ENCODE results near the gene ARID5B. TPM values are rescaled to one million over a fixed set of nuclear protein-coding genes. Genes with fewer than 3 reads are reported as not detected.

ARID5B gene
- total and polyA plus RNA-seq, 2 donors (not counting 1 experiment from before 2014, with no cell fraction given) = 118 to 145 TPM

DNA sequence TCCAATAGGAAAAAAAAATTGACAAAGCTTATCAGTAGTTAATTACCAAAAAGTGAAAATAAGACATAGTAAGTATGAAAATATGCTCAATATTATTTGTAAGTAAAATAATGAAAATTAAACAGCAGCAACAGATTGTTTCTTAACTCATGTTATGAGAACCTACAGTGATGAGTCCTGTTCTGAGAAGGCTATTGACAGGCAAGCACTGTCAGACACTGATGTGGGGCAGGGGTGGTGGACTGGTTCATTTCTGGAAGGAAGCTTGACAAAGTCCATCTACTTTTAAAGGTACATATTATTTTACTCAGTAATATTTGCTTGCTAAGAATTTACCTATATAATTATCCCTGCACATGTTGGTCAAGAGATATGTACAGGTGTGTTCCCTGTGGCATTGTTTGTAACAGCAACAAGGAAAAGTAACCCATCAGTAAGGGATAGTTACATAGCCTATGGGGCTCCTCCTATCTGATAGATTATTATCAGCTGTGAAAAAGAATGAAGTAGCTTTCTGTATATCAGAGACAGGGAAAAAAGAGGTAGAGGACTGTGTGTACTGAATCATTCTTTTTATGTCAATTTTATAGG is 205.5 kb downstream of the ARID5B start:
- H3K4me2 ChIP-seq (ENCODE audit: extremely low read depth, insufficient read depth, low read length) = no peak overlapping the region
- H3K36me3 ChIP-seq (ENCODE audit: control insufficient read depth, insufficient read depth, low read length) = no peaks in the 10 kb centered on the region
- H3K79me2 ChIP-seq (ENCODE audit: control insufficient read depth, insufficient read depth, low read length) = no peaks in the 10 kb centered on the region
- H3K4me1 ChIP-seq (ENCODE audit: control insufficient read depth, extremely low read depth, insufficient read depth, low read length) = no peaks in the 10 kb centered on the region
- H3K27me3 ChIP-seq (ENCODE audit: control insufficient read depth, insufficient read depth, low read length) = no peaks in the 10 kb centered on the region
- no peaks in the 10 kb centered on the region for H4K20me1 ChIP-seq (ENCODE audit: control insufficient read depth, extremely low read depth, insufficient read depth, low read length)
- TF ChIP-seq, protein P1, sequence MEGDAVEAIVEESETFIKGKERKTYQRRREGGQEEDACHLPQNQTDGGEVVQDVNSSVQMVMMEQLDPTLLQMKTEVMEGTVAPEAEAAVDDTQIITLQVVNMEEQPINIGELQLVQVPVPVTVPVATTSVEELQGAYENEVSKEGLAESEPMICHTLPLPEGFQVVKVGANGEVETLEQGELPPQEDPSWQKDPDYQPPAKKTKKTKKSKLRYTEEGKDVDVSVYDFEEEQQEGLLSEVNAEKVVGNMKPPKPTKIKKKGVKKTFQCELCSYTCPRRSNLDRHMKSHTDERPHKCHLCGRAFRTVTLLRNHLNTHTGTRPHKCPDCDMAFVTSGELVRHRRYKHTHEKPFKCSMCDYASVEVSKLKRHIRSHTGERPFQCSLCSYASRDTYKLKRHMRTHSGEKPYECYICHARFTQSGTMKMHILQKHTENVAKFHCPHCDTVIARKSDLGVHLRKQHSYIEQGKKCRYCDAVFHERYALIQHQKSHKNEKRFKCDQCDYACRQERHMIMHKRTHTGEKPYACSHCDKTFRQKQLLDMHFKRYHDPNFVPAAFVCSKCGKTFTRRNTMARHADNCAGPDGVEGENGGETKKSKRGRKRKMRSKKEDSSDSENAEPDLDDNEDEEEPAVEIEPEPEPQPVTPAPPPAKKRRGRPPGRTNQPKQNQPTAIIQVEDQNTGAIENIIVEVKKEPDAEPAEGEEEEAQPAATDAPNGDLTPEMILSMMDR (conservative IDR thresholded peaks at IDR 0.05 in 1 of 2, IDR thresholded peaks at IDR 0.05 in 1 of 2; ENCODE audit: low read depth in 1 of 2, low read length in 2 of 2) = no peak
- no peak for TF ChIP-seq EZH2 (IDR thresholded peaks at IDR 0.05; ENCODE audit: low read length, missing control alignments)
- no peak overlapping the region for H3K9ac ChIP-seq (ENCODE audit: insufficient read depth, low read length)
- no peak overlapping the region for H3K4me3 ChIP-seq (replicated peaks in 1 of 4; ENCODE audit: control extremely low read depth in 1 of 4, insufficient read depth in 1 of 4, low read depth in 3 of 4, low read length in 4 of 4)
- H3K27ac ChIP-seq (ENCODE audit: insufficient read depth, low read length) = no peak overlapping the region
- no peak for DNase-seq (ENCODE audit: low read depth in 2 of 2)
- no peak overlapping the region for H2AFZ ChIP-seq (ENCODE audit: low read length)
- H3K9me3 ChIP-seq (ENCODE audit: control insufficient read depth, insufficient read depth, low read depth, low read length) = no peaks in the 10 kb centered on the region

DNA sequence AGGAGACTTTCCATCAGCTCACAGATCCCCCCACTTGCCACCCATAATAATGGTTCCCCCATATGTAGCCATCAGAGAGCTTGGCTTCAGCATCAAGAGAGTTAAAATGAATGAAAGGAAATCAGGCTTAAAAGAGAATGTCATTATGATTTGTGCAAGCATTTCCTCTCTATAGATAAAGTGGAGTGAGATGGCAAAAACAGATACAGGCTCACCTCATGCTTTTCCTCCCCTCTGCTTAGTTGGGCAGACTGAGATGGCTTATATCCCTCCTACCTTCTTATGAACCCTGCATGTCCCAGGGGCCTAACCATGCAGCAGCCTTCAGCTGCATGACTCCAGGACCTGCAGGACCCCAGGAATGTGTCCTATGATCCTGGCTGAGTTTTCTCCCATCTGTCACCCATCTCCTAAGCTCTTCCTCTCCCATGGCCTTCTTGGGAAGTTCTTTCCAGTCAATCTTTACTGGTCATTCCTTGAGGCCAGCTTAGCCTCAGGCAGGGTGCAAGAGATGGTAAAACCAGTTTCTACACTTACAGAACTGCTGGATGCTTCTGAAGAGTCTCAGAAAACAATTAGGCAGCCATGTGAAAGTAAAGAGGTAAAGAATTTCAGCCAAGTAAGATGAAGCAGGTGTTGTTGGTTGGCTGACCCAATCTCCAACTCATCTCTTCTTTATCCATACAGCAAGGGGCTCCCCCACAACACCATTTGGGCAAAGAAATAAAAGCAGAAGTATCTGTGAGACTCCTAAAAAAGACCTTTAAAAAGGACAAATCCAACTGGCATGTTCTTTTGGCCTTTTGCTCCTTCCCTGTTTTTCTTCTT is 207.5 kb downstream of the ARID5B start:
- H3K4me2 ChIP-seq (ENCODE audit: extremely low read depth, insufficient read depth, low read length) = no peak overlapping the region
- H3K4me3 ChIP-seq (replicated peaks in 1 of 4; ENCODE audit: control extremely low read depth in 1 of 4, insufficient read depth in 1 of 4, low read depth in 3 of 4, low read length in 4 of 4) = no peak overlapping the region
- no peaks in the 10 kb centered on the region for H3K9me3 ChIP-seq (ENCODE audit: control insufficient read depth, insufficient read depth, low read depth, low read length)
- DNase-seq (ENCODE audit: low read depth in 2 of 2) = no peak
- H4K20me1 ChIP-seq (ENCODE audit: control insufficient read depth, extremely low read depth, insufficient read depth, low read length) = no peaks in the 10 kb centered on the region
- H3K9ac ChIP-seq (ENCODE audit: insufficient read depth, low read length) = no peak overlapping the region
- H3K79me2 ChIP-seq (ENCODE audit: control insufficient read depth, insufficient read depth, low read length) = no peaks in the 10 kb centered on the region
- H3K27me3 ChIP-seq (ENCODE audit: control insufficient read depth, insufficient read depth, low read length) = no peaks in the 10 kb centered on the region
- no peak overlapping the region for H3K27ac ChIP-seq (ENCODE audit: insufficient read depth, low read length)
- no peak for TF ChIP-seq EZH2 (IDR thresholded peaks at IDR 0.05; ENCODE audit: low read length, missing control alignments)
- TF ChIP-seq, protein P1 (conservative IDR thresholded peaks at IDR 0.05 in 1 of 2, IDR thresholded peaks at IDR 0.05 in 1 of 2; ENCODE audit: low read depth in 1 of 2, low read length in 2 of 2) = no peak
- H2AFZ ChIP-seq (ENCODE audit: low read length) = no peak overlapping the region
- no peaks in the 10 kb centered on the region for H3K36me3 ChIP-seq (ENCODE audit: control insufficient read depth, insufficient read depth, low read length)
- H3K4me1 ChIP-seq (ENCODE audit: control insufficient read depth, extremely low read depth, insufficient read depth, low read length) = no peaks in the 10 kb centered on the region

DNA sequence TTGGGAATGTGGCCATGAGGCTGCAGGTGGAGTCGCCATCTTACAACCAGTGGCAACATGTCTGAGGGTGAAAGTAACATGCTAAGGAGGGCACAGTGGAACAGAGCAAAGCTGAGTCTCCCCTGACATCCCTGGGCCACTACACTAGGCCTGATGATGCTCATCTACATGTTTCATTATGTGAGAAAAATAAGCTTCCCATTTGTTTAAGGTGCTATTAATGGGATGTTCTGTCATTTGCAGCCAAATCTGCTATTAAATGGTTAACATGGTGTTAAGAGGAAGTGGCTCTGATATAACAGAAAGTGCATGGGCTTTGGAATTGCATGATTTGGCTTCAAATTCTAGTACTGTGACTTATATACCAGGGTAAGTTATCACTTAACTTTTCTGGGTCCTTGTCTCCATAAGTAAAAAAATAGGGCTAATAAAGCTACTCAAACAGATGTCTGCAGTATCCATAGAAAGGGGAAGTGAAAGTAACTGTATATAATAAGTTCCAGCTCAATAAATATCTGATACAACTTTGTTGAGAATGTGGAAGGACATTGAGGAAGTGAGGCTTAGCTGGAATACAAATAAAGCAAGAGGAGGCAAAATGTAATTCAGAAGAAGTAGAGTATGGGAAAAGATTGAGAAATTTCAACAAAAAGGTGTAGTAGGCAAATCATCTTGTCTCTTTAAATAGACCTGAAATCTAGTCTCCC is 208.2 kb downstream of the ARID5B start:
- no peak overlapping the region for H3K4me3 ChIP-seq (replicated peaks in 1 of 4; ENCODE audit: control extremely low read depth in 1 of 4, insufficient read depth in 1 of 4, low read depth in 3 of 4, low read length in 4 of 4)
- no peak for DNase-seq (ENCODE audit: low read depth in 2 of 2)

More for the DNA sequence above, 208.2 kb downstream of the ARID5B start:
- Histone ChIP-seq H3K79me2 (ENCODE audit: control insufficient read depth, insufficient read depth, low read length) (no peaks in the 10 kb centered on the region), H3K9ac (ENCODE audit: insufficient read depth, low read length) (no peak overlapping the region), H3K27me3 (ENCODE audit: control insufficient read depth, insufficient read depth, low read length) (no peaks in the 10 kb centered on the region), H3K36me3 (ENCODE audit: control insufficient read depth, insufficient read depth, low read length) (no peaks in the 10 kb centered on the region), H3K4me1 (ENCODE audit: control insufficient read depth, extremely low read depth, insufficient read depth, low read length) (no peaks in the 10 kb centered on the region), H2AFZ (ENCODE audit: low read length) (no peak overlapping the region), H3K9me3 (ENCODE audit: control insufficient read depth, insufficient read depth, low read depth, low read length) (no peaks in the 10 kb centered on the region), H3K4me2 (ENCODE audit: extremely low read depth, insufficient read depth, low read length) (no peak overlapping the region), H3K27ac (ENCODE audit: insufficient read depth, low read length) (no peak overlapping the region), H4K20me1 (ENCODE audit: control insufficient read depth, extremely low read depth, insufficient read depth, low read length) (no peaks in the 10 kb centered on the region)
- TF ChIP-seq, protein P1 (conservative IDR thresholded peaks at IDR 0.05 in 1 of 2, IDR thresholded peaks at IDR 0.05 in 1 of 2; ENCODE audit: low read depth in 1 of 2, low read length in 2 of 2) = no peak
- TF ChIP-seq EZH2 (IDR thresholded peaks at IDR 0.05; ENCODE audit: low read length, missing control alignments) = no peak

All from fibroblast of lung (primary cell).